CD4-positive, alpha-beta T cell treated with Interleukin-1 beta for 1 hour (primary cell): Measurements from ENCODE around the gene ABCC9.

Experiments used
- DNase-seq, 2 donors: peaks; one replicate each; pipeline ENCODE4 v3.0.0-alpha.2; 2020 to 2022

ABCC9 gene

GRCh38 chr12:21769307-21769706 lies 171.9 kb downstream of the ABCC9 start:
- no peak for DNase-seq

GRCh38 chr12:21766403-21766802 lies 174.8 kb downstream of the ABCC9 start:
- DNase-seq = no peak

GRCh38 chr12:21764950-21765349 lies 176.3 kb downstream of the ABCC9 start:
- no peak for DNase-seq

GRCh38 chr12:21764065-21764464 lies 177.2 kb downstream of the ABCC9 start:
- no peak for DNase-seq

GRCh38 chr12:21763531-21763930 lies 177.7 kb downstream of the ABCC9 start:
- no peak for DNase-seq

GRCh38 chr12:21759737-21760136 lies 181.5 kb downstream of the ABCC9 start:
- no peak for DNase-seq

GRCh38 chr12:21757735-21758134 lies 183.5 kb downstream of the ABCC9 start:
- no peak for DNase-seq

- no peak for DNase-seq
These were observed 184.5 kb downstream of the ABCC9 start for GRCh38 chr12:21756699-21757098.

- DNase-seq = no peak
These were observed 189.7 kb downstream of the ABCC9 start for GRCh38 chr12:21751517-21751916.
